GM21528 (cell line): Measurements from ENCODE around the gene VMP1.

Experiments
- ATAC-seq: cut with Tn5 transposase; IDR thresholded peaks from one replicate; pipeline ENCODE4 v1.9.1; 2021; ENCODE audit warnings: mild to moderate bottlenecking, moderate library complexity; ENCODE audit not compliant: unreplicated experiment, low FRiP score

Gene VMP1

GRCh38 chr17:59707149-59707970 lies at the start of gene VMP1, which contains the start of gene PTRH2:
VMP1 (plus strand) TSS chr17:59707654; CDS start chr17:59731447, 23,793 bp downstream.
PTRH2 (minus strand) TSS chr17:59707430; CDS start chr17:59697978, 9,452 bp downstream.
- ATAC-seq: peak; percentile 94

- no peak for ATAC-seq
These were observed 41.2 kb upstream of the VMP1 start for GRCh38 chr17:59666235-59666634.

GRCh38 chr17:59668816-59669215 lies 38.6 kb upstream of the VMP1 start:
- ATAC-seq: no peak

GRCh38 chr17:59669411-59669810 lies 38.0 kb upstream of the VMP1 start:
- no peak for ATAC-seq

GRCh38 chr17:59669944-59670343 lies 37.5 kb upstream of the VMP1 start:
- no peak for ATAC-seq

GRCh38 chr17:59671386-59671785 lies 36.1 kb upstream of the VMP1 start:
- ATAC-seq: no peak

GRCh38 chr17:59675231-59675630 lies 32.2 kb upstream of the VMP1 start:
- no peak for ATAC-seq

GRCh38 chr17:59676716-59677115 lies 30.7 kb upstream of the VMP1 start:
- ATAC-seq: no peak

- ATAC-seq: no peak
These were observed 28.5 kb upstream of the VMP1 start for GRCh38 chr17:59678918-59679317.

- no peak for ATAC-seq
These were observed 27.1 kb upstream of the VMP1 start for GRCh38 chr17:59680314-59680713.

- no peak for ATAC-seq
These were observed 24.2 kb upstream of the VMP1 start for GRCh38 chr17:59683283-59683682.

- ATAC-seq: no peak
These were observed 22.5 kb upstream of the VMP1 start for GRCh38 chr17:59684967-59685366.

GRCh38 chr17:59688008-59688407 lies 19.4 kb upstream of the VMP1 start:
- no peak for ATAC-seq

- ATAC-seq: no peak
These were observed 19.0 kb upstream of the VMP1 start for GRCh38 chr17:59688496-59688895.

- no peak for ATAC-seq
These were observed 13.9 kb upstream of the VMP1 start for GRCh38 chr17:59693582-59693981.

GRCh38 chr17:59694344-59694743 lies 13.1 kb upstream of the VMP1 start:
- no peak for ATAC-seq

GRCh38 chr17:59695945-59696681 lies 11.3 kb upstream of the VMP1 start:
- ATAC-seq: no peak

- no peak for ATAC-seq
These were observed 10.7 kb upstream of the VMP1 start for GRCh38 chr17:59696682-59697277.

GRCh38 chr17:59698143-59698542 lies 9.3 kb upstream of the VMP1 start:
- no peak for ATAC-seq

- no peak for ATAC-seq
These were observed 8.2 kb upstream of the VMP1 start for GRCh38 chr17:59699218-59699617.

GRCh38 chr17:59699786-59700185 lies 7.7 kb upstream of the VMP1 start:
- ATAC-seq: no peak
